Measurements from ENCODE around the gene LARP4B. TPM values are rescaled to one million over a fixed set of nuclear protein-coding genes. Genes with fewer than 3 reads are reported as not detected.

The LARP4B gene
- polyA plus RNA-seq, 1 of the 3 experiments (the other 2 are of a cell fraction) = 23.3 TPM

- H3K4me3 ChIP-seq (ENCODE audit: low read depth in 2 of 2, low read length in 1 of 2) = no peak overlapping the region
- no peaks in the 10 kb centered on the region for H4K20me1 ChIP-seq (ENCODE audit: insufficient read depth)
- no peaks in the 10 kb centered on the region for H3K27me3 ChIP-seq (ENCODE audit: insufficient read depth)
- H3K9ac ChIP-seq = no peak overlapping the region
- CTCF ChIA-PET = interaction anchor here (0.7 kb wide), 1 partner anchor 9 kb away, joined by 3 read pairs; no protein-coding TSS in a partner anchor
- POLR2A ChIA-PET = no interaction called here
- no peak for DNase-seq
- H3F3A ChIP-seq (replicated peaks; ENCODE audit: insufficient read depth) = no peaks in the 10 kb centered on the region
- H3K4me1 ChIP-seq (ENCODE audit: control insufficient read depth in 1 of 2, insufficient read depth in 2 of 2, low read depth in 1 of 2, low read length in 1 of 2) = no peaks in the 10 kb centered on the region
- H3K36me3 ChIP-seq (replicated peaks in 1 of 2; ENCODE audit: control insufficient read depth in 1 of 2, insufficient read depth in 2 of 2, low read length in 1 of 2) = no peaks in the 10 kb centered on the region
- H3K4me2 ChIP-seq = no peak overlapping the region
- H3K9me2 ChIP-seq = no peaks in the 10 kb centered on the region
- no peak overlapping the region for H3K27ac ChIP-seq (ENCODE audit: low read depth in 2 of 2, low read length in 1 of 2)
- TF ChIP-seq TAF1 (IDR thresholded peaks at IDR 0.05; ENCODE audit: borderline replicate concordance, low read depth, low read length) (no peak), POLR2AphosphoS5 (IDR thresholded peaks at IDR 0.05; ENCODE audit: low read depth, low read length) (no peak), FOXJ3 (CRISPR knock-in tag; IDR thresholded peaks at IDR 0.05) (no peak)
- no peaks in the 10 kb centered on the region for H3K79me2 ChIP-seq (ENCODE audit: insufficient read depth)
- no peak overlapping the region for H2AFZ ChIP-seq (ENCODE audit: low read depth)
- no peaks in the 10 kb centered on the region for H3K9me3 ChIP-seq
- 75% methylated on average over 1 of the region's 1 CpG for WGBS (ENCODE audit: low lambda C conversion rate)
Observed at GRCh38 chr10:767211-767610, 164.3 kb downstream of the LARP4B start.

GRCh38 chr10:761376-761775, 170.1 kb downstream of the LARP4B start:
- ChIA-PET CTCF (no interaction called here), POLR2A (no interaction called here)
- Histone ChIP-seq H3K79me2 (ENCODE audit: insufficient read depth) (no peaks in the 10 kb centered on the region), H3K27me3 (ENCODE audit: insufficient read depth) (no peaks in the 10 kb centered on the region), H2AFZ (ENCODE audit: low read depth) (no peak overlapping the region), H3K36me3 (replicated peaks in 1 of 2; ENCODE audit: control insufficient read depth in 1 of 2, insufficient read depth in 2 of 2, low read length in 1 of 2) (no peaks in the 10 kb centered on the region), H3F3A (replicated peaks; ENCODE audit: insufficient read depth) (no peaks in the 10 kb centered on the region), H3K4me3 (ENCODE audit: low read depth in 2 of 2, low read length in 1 of 2) (no peak overlapping the region), H3K9me3 (no peaks in the 10 kb centered on the region), H3K4me2 (no peak overlapping the region), H3K27ac (ENCODE audit: low read depth in 2 of 2, low read length in 1 of 2) (no peak overlapping the region), H3K9me2 (no peaks in the 10 kb centered on the region), H3K9ac (no peak overlapping the region), H4K20me1 (ENCODE audit: insufficient read depth) (no peaks in the 10 kb centered on the region), H3K4me1 (ENCODE audit: control insufficient read depth in 1 of 2, insufficient read depth in 2 of 2, low read depth in 1 of 2, low read length in 1 of 2) (no peaks in the 10 kb centered on the region; a peak in 1 of 4 replicates)
- no peak for DNase-seq
- no peak for TF ChIP-seq CHD2 (IDR thresholded peaks at IDR 0.05; ENCODE audit: low read length, partially characterized antibody)
- no peak for TF ChIP-seq JUND (IDR thresholded peaks at IDR 0.05)
- TF ChIP-seq MXI1 (IDR thresholded peaks at IDR 0.05; ENCODE audit: low read depth, low read length) = no peak
- TF ChIP-seq PBX3 (IDR thresholded peaks at IDR 0.05) = no peak
- TF ChIP-seq FOXJ3 (CRISPR knock-in tag; IDR thresholded peaks at IDR 0.05) = no peak
- TF ChIP-seq IRF3 (IDR thresholded peaks at IDR 0.05; ENCODE audit: low read depth, low read length) = no peak
- no peak for TF ChIP-seq SMC3 (IDR thresholded peaks at IDR 0.05; ENCODE audit: low read depth, low read length)
- no peak for TF ChIP-seq USF1 (IDR thresholded peaks at IDR 0.05; ENCODE audit: borderline replicate concordance, low read depth)
- TF ChIP-seq SIN3A (IDR thresholded peaks at IDR 0.05; ENCODE audit: borderline replicate concordance, low read depth, low read length) = no peak
- no peak for TF ChIP-seq EZH2phosphoT487 (IDR thresholded peaks at IDR 0.05; ENCODE audit: borderline replicate concordance, low read depth)
- TF ChIP-seq ZBTB33 (IDR thresholded peaks at IDR 0.05; ENCODE audit: borderline replicate concordance, low read depth) = no peak
- no peak for TF ChIP-seq RCOR1 (IDR thresholded peaks at IDR 0.05; ENCODE audit: low read length)
- no peak for TF ChIP-seq USF2 (IDR thresholded peaks at IDR 0.05; ENCODE audit: borderline replicate concordance, low read depth, low read length)
- TF ChIP-seq FOXM1 (IDR thresholded peaks at IDR 0.05; ENCODE audit: low read depth) = no peak
- TF ChIP-seq MAX (IDR thresholded peaks at IDR 0.05; ENCODE audit: low read depth) = no peak
- no peak for TF ChIP-seq RAD21 (IDR thresholded peaks at IDR 0.05; ENCODE audit: low read length)
- no peak for TF ChIP-seq EP300 (IDR thresholded peaks at IDR 0.05; ENCODE audit: borderline replicate concordance in 1 of 2, low read depth in 1 of 2, low read length in 1 of 2)
